ENCODE measurements around the gene H2BK1.

The H2BK1 gene

GRCh38 chr7:151223728-151224127 is 13.4 kb upstream of the H2BK1 start:
- no peak for TF ChIP-seq CTCF (IDR thresholded peaks at IDR 0.05; ENCODE audit: low read depth, low read length, missing control alignments)
- no peak overlapping the region for H3K4me3 ChIP-seq (replicated peaks; ENCODE audit: low read depth, low read length)
- no peak for DNase-seq (ENCODE audit: extremely low read depth, low read depth)

GRCh38 chr7:151218170-151218569 is 7.9 kb upstream of the H2BK1 start:
- H3K4me3 ChIP-seq (replicated peaks; ENCODE audit: low read depth, low read length): no peak overlapping the region
- no peak for DNase-seq (ENCODE audit: extremely low read depth, low read depth)
- TF ChIP-seq CTCF (IDR thresholded peaks at IDR 0.05; ENCODE audit: low read depth, low read length, missing control alignments): no peak

- H3K4me3 ChIP-seq (replicated peaks; ENCODE audit: low read depth, low read length): no peak overlapping the region
- DNase-seq (ENCODE audit: extremely low read depth, low read depth): no peak
- TF ChIP-seq CTCF (IDR thresholded peaks at IDR 0.05; ENCODE audit: low read depth, low read length, missing control alignments): no peak
Observed at GRCh38 chr7:151215396-151215795, 5.1 kb upstream of the H2BK1 start.

- TF ChIP-seq CTCF (IDR thresholded peaks at IDR 0.05; ENCODE audit: low read depth, low read length, missing control alignments): no peak
- H3K4me3 ChIP-seq (replicated peaks; ENCODE audit: low read depth, low read length): no peak overlapping the region
- DNase-seq (ENCODE audit: extremely low read depth, low read depth): no peak
Observed at GRCh38 chr7:151213826-151214225, 3.5 kb upstream of the H2BK1 start.

GRCh38 chr7:151212626-151213025 is 2.3 kb upstream of the H2BK1 start:
- no peak overlapping the region for H3K4me3 ChIP-seq (replicated peaks; ENCODE audit: low read depth, low read length)
- no peak for DNase-seq (ENCODE audit: extremely low read depth, low read depth)
- TF ChIP-seq CTCF (IDR thresholded peaks at IDR 0.05; ENCODE audit: low read depth, low read length, missing control alignments): no peak

GRCh38 chr7:151211155-151211772 is 976 bp upstream of the H2BK1 start:
- DNase-seq (ENCODE audit: extremely low read depth, low read depth): no peak
- H3K4me3 ChIP-seq (replicated peaks; ENCODE audit: low read depth, low read length): no peak overlapping the region
- no peak for TF ChIP-seq CTCF (IDR thresholded peaks at IDR 0.05; ENCODE audit: low read depth, low read length, missing control alignments)

- H3K4me3 ChIP-seq (replicated peaks; ENCODE audit: low read depth, low read length): no peak overlapping the region
- no peak for DNase-seq (ENCODE audit: extremely low read depth, low read depth)
- no peak for TF ChIP-seq CTCF (IDR thresholded peaks at IDR 0.05; ENCODE audit: low read depth, low read length, missing control alignments)
Observed at GRCh38 chr7:151209588-151209987, 700 bp downstream of the H2BK1 start.

Data from HFF-Myc (cell line).